Measurements from ENCODE around the gene REG3G. TPM values are rescaled to one million over a fixed set of nuclear protein-coding genes. Genes with fewer than 3 reads are reported as not detected.

Gene REG3G
- total and polyA plus RNA-seq, 2 of the 13 experiments (the other 11 are each of a cell fraction or from before 2014, with no cell fraction given) = not detected

DNA sequence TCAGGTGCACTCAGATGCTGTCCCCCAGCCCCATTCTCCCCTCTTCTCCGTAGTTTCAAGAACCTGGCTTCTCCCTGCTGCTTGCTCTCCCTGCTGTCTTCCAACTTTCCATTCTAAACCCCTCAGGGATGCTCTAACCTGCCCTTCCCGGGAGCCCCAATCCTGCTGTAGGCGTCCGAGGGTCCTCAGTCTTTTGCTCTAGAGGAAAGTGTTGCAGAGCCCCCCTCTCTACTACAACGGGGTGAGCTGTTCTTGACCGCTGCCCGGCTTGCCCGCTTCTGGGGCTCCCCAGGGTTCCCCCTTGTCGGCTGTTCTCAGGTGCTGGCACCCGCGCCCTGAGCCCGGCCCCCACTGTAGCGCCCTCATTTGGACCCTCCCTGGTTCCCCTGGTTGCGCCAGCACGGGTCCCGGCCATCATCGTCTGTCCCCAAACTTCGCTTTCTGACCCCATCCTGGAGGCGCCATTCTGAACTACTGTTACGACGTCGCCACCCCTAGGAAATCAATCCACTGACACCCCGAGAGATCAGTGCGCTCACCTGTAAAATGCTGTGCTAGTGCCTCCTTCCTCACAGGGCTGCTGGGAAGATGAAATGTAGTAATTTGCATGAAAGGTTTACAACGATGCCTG, 31.9 kb upstream of the REG3G start (continued):
- TF ChIP-seq ZNF34 (CRISPR knock-in tag; IDR thresholded peaks at IDR 0.05; ENCODE audit: borderline replicate concordance) = no peak
- TF ChIP-seq ZNF260 (CRISPR knock-in tag; IDR thresholded peaks at IDR 0.05; ENCODE audit: borderline replicate concordance, low read depth) = no peak
- no peak for TF ChIP-seq ASH2L (IDR thresholded peaks at IDR 0.05; ENCODE audit: insufficient read length, low read depth, low read length)
- TF ChIP-seq WIZ (CRISPR knock-in tag; IDR thresholded peaks at IDR 0.05) = no peak
- no peak for TF ChIP-seq SPEN (CRISPR knock-in tag; IDR thresholded peaks at IDR 0.05; ENCODE audit: low read depth)

DNA sequence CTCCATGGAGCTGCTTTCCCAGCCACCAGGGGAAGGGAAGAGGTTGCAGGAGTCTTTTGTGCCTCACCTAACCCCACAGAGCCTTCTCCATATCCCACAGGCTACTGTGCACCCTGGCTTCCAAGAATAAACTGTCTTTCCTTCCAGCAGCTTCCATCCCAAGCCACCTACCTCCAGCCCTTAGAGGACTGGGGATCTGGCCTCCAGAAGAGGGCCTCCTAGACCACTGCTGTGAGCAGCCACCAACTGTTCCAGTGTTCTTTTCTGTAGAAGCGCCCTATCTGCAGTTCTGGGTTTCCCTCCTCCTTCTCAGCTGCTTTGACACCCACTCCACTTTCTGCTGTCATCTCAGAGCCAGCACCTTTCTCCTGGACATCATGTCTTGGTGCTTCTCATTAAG, 30.7 kb upstream of the REG3G start:
- Histone ChIP-seq H2AFZ (ENCODE audit: low read length) (no peak overlapping the region), H3K79me2 (ENCODE audit: insufficient read depth, low read length) (no peaks in the 10 kb centered on the region), H3K27ac (ENCODE audit: extremely low read length, insufficient read depth, low read length) (no peak overlapping the region), H3K27me3 (ENCODE audit: control insufficient read depth in 1 of 2, insufficient read depth in 2 of 2, low read length in 2 of 2) (peaks cover 6 to 58% of the 10 kb centered on the region in 2 experiments), H3K36me3 (replicated peaks in 1 of 2; ENCODE audit: control insufficient read depth in 1 of 2, insufficient read depth in 2 of 2, low read length in 2 of 2) (no peaks in the 10 kb centered on the region), H3K4me1 (ENCODE audit: insufficient read depth, low read length) (no peaks in the 10 kb centered on the region), H3K9ac (ENCODE audit: insufficient read depth, low read depth, low read length) (no peak overlapping the region), H3K4me2 (ENCODE audit: low read depth, low read length) (no peak overlapping the region), H3K4me3 (replicated peaks in 1 of 3; ENCODE audit: insufficient read depth in 1 of 3, low read depth in 2 of 3, low read length in 3 of 3) (no peak overlapping the region), H4K20me1 (ENCODE audit: insufficient read depth, low read length) (no peaks in the 10 kb centered on the region), H3K9me3 (ENCODE audit: low read length) (no peaks in the 10 kb centered on the region)
- intact Hi-C loops (cut with micrococcal nuclease; ENCODE audit: unreplicated experiment) (no loop called here), in situ Hi-C loops (cut with HindIII; ENCODE audit: extremely low pct_ligation_motif_present, low pct_unique_long_range_greater_than_20kb) (loop anchor here (10.0 to 25.0 kb wide), 2 partner anchors 632 to 890 kb away; no protein-coding TSS in a partner anchor)
- 0% methylated on average over 1 of the region's 1 CpG for WGBS (ENCODE audit: low lambda C conversion rate)
- TF ChIP-seq CTCF (CRISPR knock-in tag; IDR thresholded peaks at IDR 0.05) (peak; percentile 28), ZNF10 (CRISPR knock-in tag; IDR thresholded peaks at IDR 0.05; ENCODE audit: borderline replicate concordance, low read depth) (no peak)
- ATAC-seq = 0 out of 3 replicates have a peak, but pooled peaks have one; percentile 15
- no TSS peak for BruUV-seq (replicated peaks)
- POLR2A ChIA-PET = no interaction called here
- CTCF ChIA-PET (ENCODE audit: low intra/inter-chr PET ratio, low total read pairs) = no interaction called here
- no peak for DNase-seq (ENCODE audit: low spot score)
- no peak for FAIRE-seq

All from HepG2 (cell line).